HG03460 (cell line): ENCODE measurements around the gene CHDH.

Experiments
- ATAC-seq: cut with Tn5 transposase; IDR thresholded peaks from one replicate; pipeline ENCODE4 v1.9.1; 2021; ENCODE audit not compliant: unreplicated experiment

The CHDH gene

GRCh38 chr3:53764026-53764775, 82.0 kb downstream of the CHDH start:
- ATAC-seq: no peak

- ATAC-seq: no peak
These were observed 82.9 kb downstream of the CHDH start for GRCh38 chr3:53763353-53763752.
